ENCODE data around the gene CACNA1C.

The CACNA1C gene

DNA sequence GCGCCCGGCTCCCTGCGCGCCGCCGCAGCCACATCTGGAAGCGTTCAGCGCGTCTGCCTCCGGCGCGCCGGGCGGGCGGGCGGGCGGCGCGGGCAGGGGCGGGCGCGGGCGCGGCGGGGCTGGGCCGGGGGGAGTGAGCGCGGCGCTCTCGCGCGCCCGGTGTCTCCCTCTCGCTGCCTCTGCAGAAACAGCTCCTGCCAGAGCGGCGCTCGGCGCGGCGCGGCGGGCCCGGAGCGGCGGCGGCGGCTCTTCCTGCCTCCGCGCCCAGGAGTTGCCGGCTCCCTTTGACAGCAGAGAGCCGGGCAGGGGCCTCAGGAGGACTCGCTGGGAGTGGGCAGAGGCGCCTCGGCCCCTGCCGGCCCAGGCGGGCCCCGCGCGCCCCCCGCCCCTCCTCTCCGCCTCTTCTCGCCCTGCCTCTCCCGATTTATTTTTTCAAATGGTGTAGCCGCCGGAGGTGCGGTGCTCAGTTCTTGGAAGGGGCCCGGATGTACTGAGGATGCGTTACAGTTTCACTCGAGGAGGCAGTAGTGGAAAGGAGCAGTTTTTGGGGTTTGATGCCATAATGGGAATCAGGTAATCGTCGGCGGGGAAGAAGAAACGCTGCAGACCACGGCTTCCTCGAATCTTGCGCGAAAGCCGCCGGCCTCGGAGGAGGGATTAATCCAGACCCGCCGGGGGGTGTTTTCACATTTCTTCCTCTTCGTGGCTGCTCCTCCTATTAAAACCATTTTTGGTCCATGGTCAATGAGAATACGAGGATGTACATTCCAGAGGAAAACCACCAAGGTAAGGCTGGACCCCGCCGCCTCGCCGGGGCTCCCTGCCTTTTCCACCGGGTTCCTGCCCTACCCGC is at the start of gene CACNA1C:
TSS of gene CACNA1C (plus strand) at position 162 of the 853 bp plus-strand sequence. CDS start at position 738, 576 bp downstream.
- peak in 1 of 4 experiments; percentile 22 for DNase-seq (ENCODE audit: low read depth in 4 of 4, low spot score in 1 of 4)

DNA sequence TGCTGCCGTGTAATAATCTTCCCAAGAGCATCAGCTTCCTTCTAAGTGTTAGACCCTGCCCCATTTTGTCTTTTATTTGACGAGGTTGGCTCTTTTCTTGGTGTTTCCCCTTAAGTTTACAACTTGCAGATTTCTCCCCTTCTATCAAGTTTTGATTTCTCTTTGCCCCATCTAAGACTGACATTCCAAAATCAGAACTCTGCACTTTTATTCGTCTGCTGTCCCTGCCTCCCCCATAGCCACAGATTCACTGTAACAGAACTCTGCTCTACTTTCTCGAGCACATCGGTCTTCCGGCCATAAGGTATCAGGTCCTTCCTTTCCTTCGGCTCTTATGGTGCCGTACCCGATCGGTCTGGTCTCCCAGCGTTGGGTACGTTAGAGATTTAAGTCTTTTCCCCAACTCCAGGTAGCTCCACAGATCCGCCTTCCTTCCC is 49.1 kb upstream of the CACNA1C start:
- no peak for DNase-seq (ENCODE audit: low read depth in 4 of 4, low spot score in 1 of 4)

DNA sequence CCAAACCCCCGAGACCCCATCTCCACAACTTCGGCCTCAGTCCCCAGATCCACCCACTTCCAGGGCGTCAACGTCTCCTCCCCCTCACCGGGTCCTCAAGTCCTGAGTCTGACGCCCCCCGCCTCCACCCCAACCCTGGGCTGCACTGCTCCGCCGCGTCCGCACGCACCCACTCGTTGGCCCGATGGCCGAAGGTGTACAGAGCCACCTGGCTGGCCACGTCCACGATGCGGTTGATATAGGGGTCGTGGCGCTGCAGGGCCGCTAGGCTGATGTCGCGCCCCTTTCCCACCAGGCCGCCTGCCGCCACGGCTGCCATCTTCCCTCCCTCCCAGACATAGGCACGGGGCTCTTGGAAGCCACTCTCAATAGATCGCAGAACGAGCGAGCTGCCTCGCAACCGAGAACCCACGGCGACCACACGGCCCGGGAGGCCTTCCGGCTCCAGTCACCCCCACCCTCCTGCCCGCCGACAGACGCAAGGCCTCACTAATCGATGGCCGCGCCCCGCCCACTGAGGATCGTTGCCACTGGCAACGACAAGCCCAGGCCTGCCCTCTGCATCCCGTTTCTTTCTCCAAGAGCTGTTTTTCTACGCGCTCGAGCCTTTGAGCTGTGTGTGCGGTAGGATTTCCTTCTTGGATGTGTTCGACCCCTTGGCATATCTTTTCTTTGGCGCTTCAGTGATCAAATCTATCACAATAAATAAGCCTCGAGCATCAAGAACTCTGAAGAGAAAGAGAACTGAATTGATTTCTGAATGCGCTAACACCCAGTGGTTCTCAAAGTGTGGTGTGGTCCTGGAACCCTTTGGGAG is 48.5 kb upstream of the CACNA1C start, which contains the start of gene DCP1B:
TSS of gene DCP1B (minus strand) at position 345 of the 817 bp plus-strand sequence. CDS start at position 319, 26 bp downstream.
- peak; percentile 83 to 94 (median 87) for DNase-seq (ENCODE audit: low read depth in 4 of 4, low spot score in 1 of 4)

DNA sequence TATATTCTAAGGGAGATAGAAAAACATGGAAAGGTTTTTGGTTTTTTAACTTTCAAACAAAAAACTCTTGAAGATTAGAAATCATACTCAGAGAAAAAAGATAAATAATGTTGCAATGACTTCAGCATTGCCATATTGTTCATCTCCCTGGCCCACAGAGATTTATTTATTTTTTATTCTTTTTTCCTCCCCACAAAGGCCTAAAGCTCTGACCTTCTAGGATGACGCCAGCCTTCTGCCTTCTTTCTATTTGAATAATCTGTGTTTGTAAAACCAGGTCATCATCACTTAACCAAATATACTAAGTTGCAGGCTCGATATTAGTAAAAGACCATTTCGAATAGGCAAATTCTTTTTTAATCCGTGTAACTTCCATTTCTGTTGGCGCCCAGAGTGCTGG is 44.1 kb upstream of the CACNA1C start:
- DNase-seq (ENCODE audit: low read depth in 4 of 4, low spot score in 1 of 4) = no peak

DNA sequence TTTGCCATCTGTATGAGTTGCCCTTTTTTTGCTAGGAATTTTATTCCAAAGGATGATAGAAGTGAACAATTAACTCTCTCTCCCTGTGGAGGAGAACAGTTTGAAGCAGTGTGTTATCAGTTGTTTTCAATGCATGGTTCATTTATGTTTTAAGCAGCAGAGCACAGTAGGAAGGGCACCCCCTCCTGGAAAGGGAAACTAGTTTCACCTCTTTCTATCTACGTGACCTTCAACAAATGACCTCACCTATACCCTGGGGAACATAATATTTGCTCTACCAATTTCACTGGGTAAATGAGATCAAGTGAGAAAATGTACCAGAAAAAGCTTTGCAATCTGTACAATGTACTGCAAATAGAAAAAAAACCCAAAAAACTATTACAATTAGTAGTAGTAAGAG is 43.2 kb upstream of the CACNA1C start:
- no peak for DNase-seq (ENCODE audit: low read depth in 4 of 4, low spot score in 1 of 4)

DNA sequence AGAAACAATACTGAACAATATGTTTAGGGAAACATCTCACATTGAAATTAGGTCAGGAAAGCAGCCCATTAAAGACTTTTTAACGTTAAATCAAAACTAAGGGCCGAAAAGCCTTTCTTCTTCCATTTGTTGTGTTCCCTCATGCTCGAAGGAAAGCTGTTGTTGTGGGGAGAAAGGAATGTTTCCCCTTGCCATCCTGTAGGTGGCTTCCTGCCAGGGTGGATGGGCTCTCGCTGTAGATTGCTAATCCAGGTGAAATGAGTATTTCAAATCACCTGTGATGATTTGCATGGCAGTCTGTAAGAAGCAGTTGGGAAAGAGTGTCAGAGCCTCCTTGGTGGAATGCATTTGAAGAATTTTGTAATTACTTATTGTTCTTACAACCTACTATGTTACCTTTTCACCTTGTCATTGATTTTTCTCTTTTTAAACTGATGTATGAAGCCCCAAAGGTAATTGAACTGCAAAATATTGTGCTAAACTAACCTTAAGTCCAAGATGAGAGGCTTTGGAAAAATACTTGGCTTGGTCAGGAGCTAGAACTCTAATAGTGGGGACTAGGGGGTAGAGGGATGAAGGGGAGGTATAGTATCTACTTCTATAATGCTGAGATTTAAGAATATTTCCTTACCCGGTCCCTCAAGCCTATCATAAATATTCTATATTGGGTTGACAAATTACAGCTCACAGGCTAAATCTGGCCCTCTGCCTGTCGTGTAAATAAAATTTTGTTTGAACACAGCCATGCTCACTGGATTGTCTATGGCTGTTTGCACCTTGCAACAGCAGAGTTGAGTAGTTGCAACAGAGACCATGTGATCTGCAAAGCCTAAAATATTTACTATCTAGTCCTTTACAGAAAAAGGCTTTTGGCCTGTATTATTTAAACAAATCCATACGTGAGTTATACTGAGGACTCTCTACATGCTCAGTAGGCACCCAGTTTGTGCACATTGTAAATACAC is 40.9 kb upstream of the CACNA1C start:
- DNase-seq (ENCODE audit: low read depth in 4 of 4, low spot score in 1 of 4) = no peak

DNA sequence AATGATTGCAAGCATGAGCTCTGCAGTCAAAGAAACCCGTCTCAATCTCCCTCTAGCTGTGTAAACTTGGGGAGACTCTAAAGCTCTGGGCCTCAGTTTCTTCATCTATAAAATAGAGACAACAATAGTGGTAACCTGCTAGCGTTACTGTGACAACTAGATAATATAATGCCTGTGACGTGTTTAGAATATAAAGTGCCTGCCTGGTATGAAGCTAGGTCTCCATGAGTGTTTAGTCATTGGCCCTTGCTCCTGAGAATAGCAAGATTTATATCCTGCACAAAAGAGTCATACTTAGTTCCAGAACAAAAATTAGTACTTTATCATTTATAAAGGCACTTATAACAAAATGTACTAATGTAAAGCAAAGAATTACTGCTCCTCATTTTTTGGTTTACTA is 39.7 kb upstream of the CACNA1C start:
- no peak for DNase-seq (ENCODE audit: low read depth in 4 of 4, low spot score in 1 of 4)

GRCh38 chr12:2013527-2014223 is 39.1 kb upstream of the CACNA1C start:
- no peak for DNase-seq (ENCODE audit: low read depth in 4 of 4, low spot score in 1 of 4)

DNA sequence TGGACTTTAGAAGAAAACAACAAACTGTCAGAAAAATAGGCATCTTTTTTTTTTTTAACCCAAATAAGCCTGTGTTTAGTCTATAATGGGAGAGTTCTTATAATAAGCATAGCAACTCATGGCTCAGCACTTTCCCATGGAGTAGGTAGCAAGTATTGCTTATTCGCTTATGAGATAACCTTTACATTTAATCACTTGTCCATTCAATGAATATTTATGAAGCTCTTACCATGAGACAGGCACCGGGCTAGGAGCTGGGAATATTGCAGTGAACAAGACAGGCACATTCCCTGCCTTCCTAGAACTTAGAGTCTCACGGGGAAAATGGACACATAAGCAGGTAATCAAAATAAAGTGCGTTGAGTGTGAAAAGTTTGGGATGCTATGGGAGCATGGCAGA is 38.6 kb upstream of the CACNA1C start:
- DNase-seq (ENCODE audit: low read depth in 4 of 4, low spot score in 1 of 4) = no peak

- DNase-seq (ENCODE audit: low read depth in 4 of 4, low spot score in 1 of 4) = no peak
Observed at GRCh38 chr12:2016862-2017545, 35.8 kb upstream of the CACNA1C start.

DNA sequence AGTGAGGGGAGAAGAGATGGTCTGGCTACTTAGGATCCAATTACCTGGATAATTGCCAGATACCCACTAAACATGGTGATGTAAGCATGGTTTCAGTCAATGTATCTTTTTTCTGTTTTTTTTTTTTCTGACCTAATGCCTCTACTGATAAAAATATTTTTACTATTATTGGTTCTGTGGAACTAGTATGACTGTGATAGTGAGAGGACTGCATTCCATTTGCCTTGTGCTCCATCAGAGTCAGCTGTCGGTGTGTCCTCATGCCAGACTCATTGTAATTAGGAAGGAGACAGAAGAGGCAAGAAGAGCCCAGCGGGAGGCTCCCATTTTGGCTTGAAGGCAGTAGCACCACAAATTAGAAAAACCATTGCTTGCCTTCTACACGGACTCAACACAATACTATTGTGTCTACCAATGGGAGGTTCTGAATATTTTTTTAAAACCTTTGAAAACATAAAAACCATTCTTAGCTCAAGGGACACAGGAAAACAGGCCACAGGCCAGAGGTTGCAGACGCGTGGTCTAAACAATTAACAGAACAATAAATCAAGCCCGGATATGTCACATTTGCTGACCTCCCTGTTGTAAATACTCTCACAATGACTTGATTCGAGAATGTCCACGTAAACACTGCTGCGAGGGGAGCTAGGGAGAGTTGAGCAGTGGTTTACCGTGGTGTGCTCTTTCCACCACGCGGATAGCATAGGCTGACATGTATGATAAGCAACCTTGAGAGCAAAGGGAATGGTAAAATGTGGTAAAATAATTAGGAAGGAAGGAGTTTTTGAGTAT is 35.0 kb upstream of the CACNA1C start:
- DNase-seq (ENCODE audit: low read depth in 4 of 4, low spot score in 1 of 4) = no peak

DNA sequence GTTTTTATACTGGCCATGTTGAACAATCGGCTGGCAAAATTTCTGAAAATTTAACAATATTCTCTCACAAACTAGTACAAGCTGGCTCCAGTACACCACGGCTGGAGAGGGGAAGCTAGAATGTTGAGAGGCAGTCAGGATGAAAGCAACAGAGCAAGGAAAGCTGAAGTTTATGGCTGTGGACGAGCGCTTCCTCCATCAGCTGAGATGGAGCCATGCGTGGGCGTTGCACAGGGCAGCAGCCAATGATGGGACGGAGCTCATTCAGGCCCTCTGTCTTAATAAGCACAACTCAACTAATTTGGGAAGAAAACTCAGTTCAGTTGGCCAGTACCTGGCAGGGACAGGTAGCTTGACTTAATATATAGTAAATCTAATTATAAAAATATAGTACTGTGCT is 34.4 kb upstream of the CACNA1C start:
- DNase-seq (ENCODE audit: low read depth in 4 of 4, low spot score in 1 of 4) = no peak

DNA sequence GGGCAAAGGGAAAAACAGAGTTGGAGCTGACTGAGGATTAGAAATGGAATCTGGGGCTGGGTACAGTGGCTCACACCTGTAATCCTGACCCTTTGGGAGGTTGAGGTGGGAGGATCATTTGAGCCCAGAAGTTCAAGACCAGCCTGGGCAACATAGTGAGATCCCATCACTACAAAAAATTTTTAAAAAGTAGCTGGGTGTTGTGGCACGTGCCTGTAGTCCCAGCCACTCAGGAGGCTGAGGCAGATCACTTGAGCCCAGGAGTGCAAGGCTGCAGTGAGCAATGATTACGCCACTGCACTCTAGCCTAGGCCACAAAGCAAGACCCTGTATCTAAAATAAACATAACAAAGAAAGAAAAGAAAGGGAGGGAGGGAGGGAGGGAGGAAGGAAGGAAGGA is 33.7 kb upstream of the CACNA1C start:
- DNase-seq (ENCODE audit: low read depth in 4 of 4, low spot score in 1 of 4) = no peak

DNA sequence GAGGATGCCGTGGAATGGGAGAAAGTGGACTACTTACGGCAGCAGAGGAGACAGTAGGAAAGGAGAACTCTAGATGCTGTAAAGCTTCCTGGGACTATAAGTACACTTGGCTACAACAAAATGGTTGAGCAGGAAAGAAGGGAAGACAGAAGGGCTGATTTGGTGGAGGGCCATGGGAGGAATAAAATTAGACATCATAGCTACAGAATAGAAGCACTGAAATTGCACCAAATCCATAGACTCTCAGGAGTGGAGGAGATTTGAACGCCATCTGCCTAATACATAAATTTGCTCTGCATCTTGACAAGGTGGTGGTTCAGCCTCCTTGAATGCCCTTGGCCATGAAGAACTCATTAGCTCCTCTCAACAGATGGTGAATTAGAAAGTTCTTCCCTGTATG is 32.3 kb upstream of the CACNA1C start:
- DNase-seq (ENCODE audit: low read depth in 4 of 4, low spot score in 1 of 4) = no peak

GRCh38 chr12:2023365-2023764 is 29.4 kb upstream of the CACNA1C start:
- DNase-seq (ENCODE audit: low read depth in 4 of 4, low spot score in 1 of 4) = no peak

DNA sequence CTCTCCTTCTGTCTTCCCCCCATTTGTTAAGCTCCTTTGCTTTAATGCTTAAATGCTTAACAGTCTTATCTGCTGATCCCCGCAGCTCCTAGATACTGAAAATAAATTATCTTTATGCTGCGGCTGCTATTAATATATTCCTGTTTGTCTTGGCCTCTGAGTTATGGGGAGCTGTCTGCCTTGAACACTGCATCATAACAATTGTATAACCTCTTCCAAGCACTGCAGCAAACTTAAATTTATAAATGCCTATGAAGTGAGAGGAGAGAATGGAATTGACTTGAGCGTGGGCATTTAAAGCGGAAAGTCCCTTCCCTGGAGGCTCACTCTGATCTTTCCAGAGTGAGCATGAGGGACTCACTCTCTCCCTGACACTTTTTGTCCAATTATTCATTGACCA is 25.4 kb upstream of the CACNA1C start:
- no peak for DNase-seq (ENCODE audit: low read depth in 4 of 4, low spot score in 1 of 4)

DNA sequence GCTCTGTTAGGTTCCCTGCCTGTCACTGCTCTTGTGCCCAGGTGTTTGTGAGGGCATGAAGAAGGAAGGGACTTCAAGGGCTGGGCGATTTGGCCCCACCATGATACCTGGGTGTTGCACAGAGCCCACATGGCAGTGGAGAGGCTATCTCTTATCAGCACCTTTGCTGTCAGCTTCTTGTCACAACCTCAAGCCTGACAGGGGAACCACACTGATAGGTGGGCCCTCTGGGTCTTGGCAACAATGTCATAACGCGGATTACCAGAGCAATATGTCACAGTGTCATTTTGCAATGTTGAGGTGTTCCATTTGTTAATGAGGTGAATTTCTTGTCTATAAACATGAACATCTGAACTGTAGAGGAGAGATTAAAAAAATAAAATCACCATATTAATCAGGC is 22.9 kb upstream of the CACNA1C start:
- DNase-seq (ENCODE audit: low read depth in 4 of 4, low spot score in 1 of 4) = no peak

GRCh38 chr12:2032506-2032905 is 20.3 kb upstream of the CACNA1C start:
- DNase-seq (ENCODE audit: low read depth in 4 of 4, low spot score in 1 of 4) = no peak

All from stimulated activated CD4-positive, alpha-beta T cell treated with anti-CD3 and anti-CD28 coated beads, Interleukin-1b, Interleukin-23, amount 100 ng/mL, for 24 hours (primary cell).